Heart left ventricle (tissue), 16 donors: Measurements from ENCODE around the gene ESRP2. TPM values are rescaled to one million over a fixed set of nuclear protein-coding genes. Genes with fewer than 3 reads are reported as not detected.

Experiments
- ATAC-seq, 4 donors: fragments of 200-7000 bp; cut with Tn5 transposase; one replicate each; pipeline ENCODE4 v1.9.1; 2020 to 2022; ENCODE audit warnings: moderate library complexity in 4 of 4, mild to moderate bottlenecking in 3 of 4, moderate number of reproducible peaks in 1 of 4
- DNase-seq, 5 donors: peaks; one replicate each; pipeline ENCODE4 v3.0.0-alpha.2; 2020
- H3K27ac ChIP-seq, 12 donors: fragments of 200-600 bp; sonication (generic) in 4 of 12; one replicate each; pipeline versions ENCODE4 v1.5.0 to v1.8.0; 2016 to 2022; ENCODE audit warnings: mild to moderate bottlenecking in 2 of 12
- H3K27me3 ChIP-seq, 9 donors: fragments of 200-600 bp; sonication (generic) in 2 of 9; one replicate each; pipeline versions ENCODE4 v1.5.1 to v1.8.0; 2016 to 2022; ENCODE audit warnings: mild to moderate bottlenecking in 3 of 9
- H3K36me3 ChIP-seq, 9 donors: fragments of 200-600 bp; sonication (generic) in 2 of 9; one replicate each; pipeline versions ENCODE4 v1.5.0 to v1.8.0; 2018 to 2022; ENCODE audit warnings: mild to moderate bottlenecking in 2 of 9
- H3K4me1 ChIP-seq, 12 donors: fragments of 200-600 bp; sonication (generic) in 4 of 12; one replicate each; pipeline versions ENCODE4 v1.5.0 to v1.8.0; 2016 to 2022; ENCODE audit warnings: mild to moderate bottlenecking in 3 of 12
- H3K4me3 ChIP-seq, 12 donors: fragments of 200-600 bp; sonication (generic) in 4 of 12; one replicate each; pipeline versions ENCODE4 v1.5.0 to v1.8.0; 2017 to 2022; ENCODE audit warnings: mild to moderate bottlenecking in 9 of 12, moderate library complexity in 4 of 12
- H3K9me3 ChIP-seq, 12 donors: fragments of 200-600 bp; sonication (generic) in 4 of 12; one replicate each; pipeline versions ENCODE4 v1.5.0 to v1.8.0; 2016 to 2022; ENCODE audit warnings: mild to moderate bottlenecking in 1 of 12
- POLR2A ChIP-seq, 2 donors: fragments of 450-650 bp; IDR thresholded peaks; one replicate each; pipeline ENCODE4 v1.6.1; 2017; ENCODE audit warnings: antibody characterized with exemption in 2 of 2, mild to moderate bottlenecking in 2 of 2, moderate library complexity in 2 of 2
- WGBS, 4 donors: extraction: QIAGEN DNeasy Blood & Tissue Kit in 2 of 4; methylation state at CpG; one replicate each; pipeline versions ENCODE4 v1.1.5 to v1.1.7; 2013 to 2018; 5-methylcytosine and 5-hydroxymethylcytosine counted together
- intact Hi-C, 10 donors: fragments of 100-400 bp; cut with DNase I; formaldehyde crosslinking; loops; one replicate each; pipeline versions ENCODE4 v1.11.1 to v1.14.2; 2022
- polyA plus RNA-seq, 2 donors: library from polyadenylated mRNA; stranded (reverse); fragments of 200-250 nt; gene quantifications; one replicate each; pipeline ENCODE4 v1.2.3, GENCODE V29; 2013
- total RNA-seq, 9 donors: library from RNA; depleted of rRNA in 2 of 9; stranded (reverse); fragments of >200 nt in 2 of 9; fragmentation: NEBNext Ultra II Directional in 3 of 9; extraction: Animal tissue kit (Norgen Biotek cat#: 25700) in 3 of 9; gene quantifications; one replicate each; pipeline versions ENCODE4 v1.1.0 to v1.2.4, GENCODE V29; 2016 to 2023
- TF ChIP-seq, protein P1 (sequence below), 12 donors: fragments of 200-600 bp; sonication (generic) in 4 of 12; IDR thresholded peaks; one replicate each; pipeline versions ENCODE4 v1.5.0 to v1.8.0; 2018 to 2022; ENCODE audit warnings: antibody characterized with exemption in 12 of 12, mild to moderate bottlenecking in 5 of 12
- donor health status: ischemic (EF 13 %, LVEDD 7.1; RV severe dilation, severe dysfunction).
- donor health status: healthy with polysubstance abuse.
- donor health status: DM: no; HTN: yes; CAD: no.
- donor health status: DM: no; HTN: no; CAD: no.
- donor health status: ischemic (EF 25% LVEDD 6.9; RV normal size, moderate dysfunction).
- donor health status: ischemic (EF 25% LVEDD 5.7; RV mildly dilated, moderate dysfunction).
- donor health status: healthy.
- donor health status: DM: yes; HTN: yes; CAD: no.
- donor health status: ischemic (EF 35%, LVEDD 5.7; RV mildly dilated, moderate dysfunction).
- donor health status: nonischemic (EF 11% LVEDD 7.7; RV severe dilation, severe dysfunction).
- donor health status: DM: yes; HTN: yes; CAD: no.
- donor health status: PGD.
- donor health status: ischemic (EF 29% LVEDD 5.4; RV normal size, mild dysfunction).
- donor health status: nonischemic (EF 23%, LVEDD 6.1; RV moderate dilation, normal function).

Gene ESRP2
- total and polyA plus RNA-seq, 11 donors = 0.15 to 1.9 (median 0.45) TPM; not detected in 1

DNA sequence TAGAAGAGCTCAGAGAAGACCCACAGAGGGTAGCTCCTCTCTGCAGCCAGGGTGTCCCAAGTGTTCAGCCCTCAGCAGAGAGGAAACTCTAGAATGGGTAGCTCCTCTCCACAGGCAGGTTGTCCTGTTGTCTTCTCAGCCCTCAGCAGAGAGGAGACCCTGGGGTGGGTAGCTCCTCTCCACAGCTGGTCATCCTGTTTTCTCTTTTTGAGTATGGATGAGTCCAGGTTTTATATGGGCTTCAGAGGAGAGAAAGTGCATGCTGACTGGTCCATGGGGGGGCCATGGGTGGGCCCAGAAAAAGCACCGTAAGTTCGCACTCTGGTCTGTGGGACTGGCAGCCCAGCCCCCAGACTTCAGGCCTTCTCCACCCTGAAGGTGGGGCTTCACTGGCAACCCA, 48.4 kb downstream of the ESRP2 start:
- intact Hi-C loops = no loop called here
- no peaks in the 10 kb centered on the region for H3K4me1 ChIP-seq

DNA sequence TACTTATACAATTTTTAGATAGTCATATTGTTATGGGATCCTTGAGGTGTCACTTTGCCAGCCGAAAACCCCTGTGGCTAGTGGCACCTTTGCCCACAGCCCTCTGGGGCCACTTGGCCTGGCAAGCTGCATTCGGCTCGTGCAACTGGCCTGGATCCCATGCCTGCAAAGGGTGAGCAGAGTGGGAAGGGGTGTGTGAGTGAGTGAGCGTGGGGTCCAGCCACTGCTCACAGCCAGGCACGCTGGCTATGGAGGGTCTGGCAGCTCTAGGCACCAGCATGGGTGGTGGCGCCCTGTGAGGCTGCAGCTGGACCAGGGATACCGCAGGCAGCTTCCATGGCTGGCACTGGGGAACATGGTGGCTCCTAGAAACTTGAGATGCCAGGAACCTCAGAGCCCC, 49.0 kb downstream of the ESRP2 start:
- H3K36me3 ChIP-seq = peaks cover 0 to 95% (median 79%) of the 10 kb centered on the region in 9 donors

More for the DNA sequence above, 48.4 kb downstream of the ESRP2 start:
- Histone ChIP-seq H3K27ac (no peak overlapping the region), H3K9me3 (no peaks in the 10 kb centered on the region), H3K36me3 (peaks cover 0 to 95% (median 77%) of the 10 kb centered on the region in 9 donors), H3K27me3 (no peaks in the 10 kb centered on the region), H3K4me3 (no peak overlapping the region)
- DNase-seq = no peak
- TF ChIP-seq, protein P1, sequence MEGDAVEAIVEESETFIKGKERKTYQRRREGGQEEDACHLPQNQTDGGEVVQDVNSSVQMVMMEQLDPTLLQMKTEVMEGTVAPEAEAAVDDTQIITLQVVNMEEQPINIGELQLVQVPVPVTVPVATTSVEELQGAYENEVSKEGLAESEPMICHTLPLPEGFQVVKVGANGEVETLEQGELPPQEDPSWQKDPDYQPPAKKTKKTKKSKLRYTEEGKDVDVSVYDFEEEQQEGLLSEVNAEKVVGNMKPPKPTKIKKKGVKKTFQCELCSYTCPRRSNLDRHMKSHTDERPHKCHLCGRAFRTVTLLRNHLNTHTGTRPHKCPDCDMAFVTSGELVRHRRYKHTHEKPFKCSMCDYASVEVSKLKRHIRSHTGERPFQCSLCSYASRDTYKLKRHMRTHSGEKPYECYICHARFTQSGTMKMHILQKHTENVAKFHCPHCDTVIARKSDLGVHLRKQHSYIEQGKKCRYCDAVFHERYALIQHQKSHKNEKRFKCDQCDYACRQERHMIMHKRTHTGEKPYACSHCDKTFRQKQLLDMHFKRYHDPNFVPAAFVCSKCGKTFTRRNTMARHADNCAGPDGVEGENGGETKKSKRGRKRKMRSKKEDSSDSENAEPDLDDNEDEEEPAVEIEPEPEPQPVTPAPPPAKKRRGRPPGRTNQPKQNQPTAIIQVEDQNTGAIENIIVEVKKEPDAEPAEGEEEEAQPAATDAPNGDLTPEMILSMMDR (IDR thresholded peaks at IDR 0.05) = no peak
- TF ChIP-seq POLR2A (IDR thresholded peaks at IDR 0.05) = no peak
- WGBS, 4 donors = 94 to 100% (median 98%) methylated on average over 2 of the region's 2 CpGs
- no peak for ATAC-seq

DNA sequence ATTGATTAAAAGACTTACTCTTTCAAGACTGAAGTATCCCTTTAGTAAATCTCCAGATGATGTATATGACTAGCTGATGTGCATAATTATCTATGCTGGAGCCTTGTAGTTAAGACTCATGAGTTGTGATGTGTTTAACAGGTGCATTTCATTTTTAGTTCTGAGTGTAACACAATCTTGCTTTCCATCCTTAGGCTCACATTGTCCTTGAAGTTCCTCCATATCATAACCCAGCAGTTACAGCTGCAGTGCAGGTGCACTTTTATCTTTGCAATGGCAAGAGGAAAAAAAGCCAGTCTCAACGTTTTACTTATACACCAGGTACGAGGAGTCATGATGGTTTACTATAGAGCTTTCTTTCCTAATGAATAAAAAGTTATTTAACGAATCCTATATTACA, 52.9 kb downstream of the ESRP2 start:
- TF ChIP-seq, protein P1 (IDR thresholded peaks at IDR 0.05) = no peak
- no peak for TF ChIP-seq POLR2A (IDR thresholded peaks at IDR 0.05)
- peaks cover 0 to 4% (median 0%) of the 10 kb centered on the region in 12 donors for H3K4me1 ChIP-seq
- intact Hi-C loops = no loop called here
- no peak for DNase-seq
- WGBS, 4 donors = 85 to 91% (median 87%) methylated on average over 3 of the region's 3 CpGs
- peaks cover 0 to 93% (median 81%) of the 10 kb centered on the region in 9 donors for H3K36me3 ChIP-seq
- H3K27ac ChIP-seq = no peak overlapping the region
- no peak overlapping the region for H3K4me3 ChIP-seq
- H3K9me3 ChIP-seq = no peaks in the 10 kb centered on the region
- no peaks in the 10 kb centered on the region for H3K27me3 ChIP-seq
- ATAC-seq = no peak

More for the DNA sequence above, 49.0 kb downstream of the ESRP2 start:
- Histone ChIP-seq H3K9me3 (no peaks in the 10 kb centered on the region), H3K27ac (no peak overlapping the region), H3K4me3 (no peak overlapping the region), H3K27me3 (no peaks in the 10 kb centered on the region), H3K4me1 (no peaks in the 10 kb centered on the region)
- TF ChIP-seq, protein P1 (IDR thresholded peaks at IDR 0.05) = no peak
- no peak for TF ChIP-seq POLR2A (IDR thresholded peaks at IDR 0.05)
- ATAC-seq (no peak), DNase-seq (no peak)
- WGBS, 4 donors = 97 to 99% (median 98%) methylated on average over 7 of the region's 7 CpGs
- intact Hi-C loops = no loop called here

DNA sequence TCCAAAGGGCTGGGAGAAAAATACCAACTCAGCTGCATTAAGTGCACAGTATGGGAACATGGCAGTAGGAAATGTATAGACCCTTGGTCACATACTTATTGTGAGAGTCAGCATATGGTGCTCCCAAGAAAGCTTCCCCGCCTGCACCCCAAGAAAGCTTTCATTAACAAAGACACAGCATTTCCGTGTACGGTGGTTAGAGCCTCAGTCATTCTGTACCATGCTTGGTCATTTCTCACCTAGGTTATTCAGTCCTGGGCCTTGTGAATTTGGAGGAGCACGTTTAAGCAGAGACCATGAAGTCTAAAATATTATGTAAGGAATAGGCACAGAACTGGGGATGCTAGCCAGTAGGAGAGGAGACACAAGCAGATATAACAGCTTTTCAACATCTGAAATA, 56.1 kb downstream of the ESRP2 start:
- no peaks in the 10 kb centered on the region for H3K9me3 ChIP-seq
- no peak overlapping the region for H3K27ac ChIP-seq
- whole genome bisulfite sequencing, 4 donors = 86 to 99% (median 95%) methylated on average over 3 to 4 of the region's 4 CpGs
- intact Hi-C loops = no loop called here
- TF ChIP-seq POLR2A (IDR thresholded peaks at IDR 0.05) = no peak
- TF ChIP-seq, protein P1 (IDR thresholded peaks at IDR 0.05) = no peak
- H3K27me3 ChIP-seq = no peaks in the 10 kb centered on the region
- peaks cover 0 to 92% (median 71%) of the 10 kb centered on the region in 9 donors for H3K36me3 ChIP-seq
- no peak for DNase-seq
- no peak overlapping the region for H3K4me3 ChIP-seq
- peaks cover 0 to 4% (median 0%) of the 10 kb centered on the region in 12 donors for H3K4me1 ChIP-seq
- no peak for ATAC-seq
